Trophoblast cell (in vitro differentiated cells and primary cell): Measurements from ENCODE around the gene PTPRJ.
A peak's percentile ranks its signal among the peaks of the same experiment; 100 is the strongest.

Experiments used
- DNase-seq, 2 donors: peaks; one replicate each; pipeline ENCODE4 v3.0.0-alpha.2; 2016
- H2AFZ ChIP-seq: 2 replicates; pipeline ENCODE4 v1.6.1; 2013; ENCODE audit warnings: low read length, moderate library complexity, mild to moderate bottlenecking; ENCODE audit not compliant: insufficient read depth, poor library complexity
- H2AK5ac ChIP-seq: 2 replicates; pipeline ENCODE4 v1.6.1; 2013; ENCODE audit warnings: mild to moderate bottlenecking, low read length
- H2BK120ac ChIP-seq: 2 replicates; pipeline ENCODE4 v1.6.1; 2013; ENCODE audit warnings: low read length, mild to moderate bottlenecking, moderate library complexity; ENCODE audit not compliant: insufficient read depth, poor library complexity
- H2BK12ac ChIP-seq: 2 replicates; pipeline ENCODE4 v1.6.1; 2013; ENCODE audit warnings: mild to moderate bottlenecking, low read length, moderate library complexity
- H2BK5ac ChIP-seq: 2 replicates; pipeline ENCODE4 v1.6.1; 2013; ENCODE audit warnings: low read length, low read depth, moderate library complexity, mild to moderate bottlenecking; ENCODE audit not compliant: poor library complexity
- H3K14ac ChIP-seq: 2 replicates; pipeline ENCODE4 v1.6.1; 2013; ENCODE audit warnings: mild to moderate bottlenecking, low read length
- H3K18ac ChIP-seq: 2 replicates; pipeline ENCODE4 v1.6.1; 2013; ENCODE audit warnings: mild to moderate bottlenecking, low read length
- H3K23ac ChIP-seq: 2 replicates; pipeline ENCODE4 v1.6.1; 2013; ENCODE audit warnings: low read length
- H3K27ac ChIP-seq: 2 replicates; pipeline ENCODE4 v1.5.1; 2013; ENCODE audit warnings: low read depth, mild to moderate bottlenecking, inconsistent platforms, low read length, moderate library complexity
- H3K27me3 ChIP-seq: 2 replicates; pipeline ENCODE4 v1.6.1; 2013; ENCODE audit warnings: inconsistent platforms, mild to moderate bottlenecking, low read length, moderate library complexity; ENCODE audit not compliant: insufficient read depth
- H3K36me3 ChIP-seq, 2 experiments: 1 replicate in 1 of 2; 2 replicates in 1 of 2; pipeline ENCODE4 v1.6.1; 2013; ENCODE audit warnings: low read length in 2 of 2, mild to moderate bottlenecking in 2 of 2, moderate library complexity in 1 of 2; ENCODE audit not compliant: insufficient read depth in 2 of 2, control insufficient read depth in 1 of 2
- H3K4ac ChIP-seq: 2 replicates; pipeline ENCODE4 v1.6.1; 2013; ENCODE audit warnings: low read depth, mild to moderate bottlenecking, low read length, moderate library complexity
- H3K4me1 ChIP-seq, 2 experiments: 1 replicate in 1 of 2; 2 replicates in 1 of 2; pipeline ENCODE4 v1.6.1; 2013; ENCODE audit warnings: low read length in 2 of 2, mild to moderate bottlenecking in 2 of 2, moderate library complexity in 1 of 2; ENCODE audit not compliant: insufficient read depth in 2 of 2, control insufficient read depth in 1 of 2
- H3K4me2 ChIP-seq: 2 replicates; pipeline ENCODE4 v1.6.1; 2013; ENCODE audit warnings: inconsistent platforms, mild to moderate bottlenecking, low read length, moderate library complexity
- H3K4me3 ChIP-seq: 2 replicates; pipeline ENCODE4 v1.5.1; 2013; ENCODE audit warnings: mild to moderate bottlenecking, low read depth, low read length, inconsistent platforms
- H3K79me1 ChIP-seq: one replicate; pipeline ENCODE4 v1.6.1; 2013; ENCODE audit warnings: low read length
- H3K79me2 ChIP-seq: 2 replicates; pipeline ENCODE4 v1.6.1; 2013; ENCODE audit warnings: low read length, mild to moderate bottlenecking; ENCODE audit not compliant: control insufficient read depth, insufficient read depth, poor library complexity
- H3K9ac ChIP-seq: 2 replicates; pipeline ENCODE4 v1.6.1; 2013; ENCODE audit warnings: mild to moderate bottlenecking, low read length
- H3K9me3 ChIP-seq: 2 replicates; pipeline ENCODE4 v1.6.1; 2013; ENCODE audit warnings: low read depth, mild to moderate bottlenecking, control low read depth, inconsistent platforms, low read length; ENCODE audit not compliant: insufficient read depth
- H4K12ac ChIP-seq: 2 replicates; pipeline ENCODE4 v1.6.1; 2013; ENCODE audit warnings: low read depth, mild to moderate bottlenecking, low read length, moderate library complexity
- H4K8ac ChIP-seq: 2 replicates; pipeline ENCODE4 v1.6.1; 2013; ENCODE audit warnings: low read depth, mild to moderate bottlenecking, low read length, moderate library complexity
- H4K91ac ChIP-seq: one replicate; pipeline ENCODE4 v1.6.1; 2013; ENCODE audit warnings: low read depth, mild to moderate bottlenecking, low read length, moderate library complexity
- WGBS: extraction: QIAGEN DNeasy Blood & Tissue Kit; methylation state at CpG from one replicate; pipeline ENCODE4 v1.1.7; 2013; ENCODE audit warnings: missing lambda C conversion rate; ENCODE audit not compliant: insufficient read length, insufficient coverage; ENCODE audit errors: extremely low coverage; 5-methylcytosine and 5-hydroxymethylcytosine counted together

PTPRJ gene

GRCh38 chr11:47973173-47973572 lies 7.2 kb upstream of the PTPRJ start:
- H4K12ac ChIP-seq: no peak overlapping the region
- no peak overlapping the region for H2BK120ac ChIP-seq
- no peak overlapping the region for H3K4me2 ChIP-seq
- no peak overlapping the region for H3K9ac ChIP-seq
- no CpG with 5 or more reads among the region's 4 CpGs for WGBS
- no peak overlapping the region for H2BK5ac ChIP-seq
- no peak overlapping the region for H2BK12ac ChIP-seq
- H3K36me3 ChIP-seq: no peaks in the 10 kb centered on the region
- no peaks in the 10 kb centered on the region for H3K9me3 ChIP-seq
- no peak overlapping the region for H3K27ac ChIP-seq
- H3K79me2 ChIP-seq: no peaks in the 10 kb centered on the region
- H3K4me1 ChIP-seq: peaks cover 0 to 5% of the 10 kb centered on the region in 2 experiments
- H3K23ac ChIP-seq: no peak overlapping the region
- no peak overlapping the region for H2AFZ ChIP-seq
- DNase-seq: no peak
- H3K4me3 ChIP-seq: no peak overlapping the region
- no peak overlapping the region for H3K14ac ChIP-seq
- no peak overlapping the region for H2AK5ac ChIP-seq
- no peak overlapping the region for H3K18ac ChIP-seq
- H3K79me1 ChIP-seq: no peaks in the 10 kb centered on the region
- H4K8ac ChIP-seq: no peak overlapping the region
- no peak overlapping the region for H4K91ac ChIP-seq
- no peaks in the 10 kb centered on the region for H3K27me3 ChIP-seq
- no peak overlapping the region for H3K4ac ChIP-seq

DNA sequence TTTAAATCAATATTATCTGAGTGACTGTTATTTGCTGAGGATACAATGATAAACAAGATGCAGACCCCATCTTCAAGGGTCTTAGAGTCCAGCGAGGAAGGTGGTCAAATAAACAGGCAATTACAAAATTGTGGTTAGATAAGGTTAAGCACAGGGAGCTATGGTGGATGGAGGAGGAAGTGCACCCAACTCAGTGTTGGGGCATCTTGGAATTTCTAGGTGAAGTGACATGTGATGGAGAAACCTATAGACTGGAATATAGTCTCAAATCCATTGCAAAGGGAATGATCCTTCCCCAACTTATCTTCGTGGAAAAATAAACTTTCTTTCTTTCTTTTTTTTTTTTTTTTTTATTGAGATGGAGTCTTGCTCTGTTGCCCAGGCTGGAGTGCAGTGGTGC lies 3.4 kb upstream of the PTPRJ start:
- H2AK5ac ChIP-seq: no peak overlapping the region
- no peak overlapping the region for H3K14ac ChIP-seq
- no peaks in the 10 kb centered on the region for H3K27me3 ChIP-seq
- no peak overlapping the region for H3K23ac ChIP-seq
- peaks cover 4% of the 10 kb centered on the region for H3K79me2 ChIP-seq
- no peak overlapping the region for H3K4me3 ChIP-seq
- H2BK5ac ChIP-seq: no peak overlapping the region
- H4K8ac ChIP-seq: no peak overlapping the region
- H3K4ac ChIP-seq: no peak overlapping the region
- no peak overlapping the region for H3K27ac ChIP-seq
- no peaks in the 10 kb centered on the region for H3K36me3 ChIP-seq
- no peak overlapping the region for H2BK12ac ChIP-seq
- DNase-seq: no peak
- no peak overlapping the region for H4K91ac ChIP-seq
- no peaks in the 10 kb centered on the region for H3K9me3 ChIP-seq
- no peak overlapping the region for H3K4me2 ChIP-seq
- WGBS: no CpG with 5 or more reads among the region's 2 CpGs
- H3K18ac ChIP-seq: no peak overlapping the region
- no peak overlapping the region for H2BK120ac ChIP-seq
- H3K9ac ChIP-seq: no peak overlapping the region
- H3K79me1 ChIP-seq: peaks cover 11% of the 10 kb centered on the region
- no peak overlapping the region for H4K12ac ChIP-seq
- peaks cover 7 to 16% of the 10 kb centered on the region in 2 experiments for H3K4me1 ChIP-seq
- H2AFZ ChIP-seq: no peak overlapping the region

DNA sequence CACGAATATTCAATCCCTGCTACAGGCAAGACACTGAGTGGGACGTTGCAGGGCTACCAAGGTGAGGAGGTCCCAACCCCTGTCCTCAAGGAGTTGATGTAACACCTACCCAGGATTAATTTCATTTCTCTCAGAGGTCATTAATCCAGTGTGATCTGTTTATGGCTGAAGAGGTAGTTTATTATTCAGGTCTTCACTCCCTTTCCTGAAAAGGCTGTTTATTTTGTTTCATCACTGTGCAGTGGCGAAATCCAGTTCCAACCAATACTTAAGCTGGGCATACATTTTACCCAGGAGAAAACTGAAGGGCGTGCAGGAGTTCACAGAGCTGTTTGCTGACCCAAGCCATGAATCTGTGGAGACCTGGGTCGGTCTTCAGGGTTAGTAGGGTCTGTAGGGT lies 2.7 kb upstream of the PTPRJ start:
- Histone ChIP-seq H3K4me3 (no peak overlapping the region), H3K79me1 (peaks cover 11% of the 10 kb centered on the region), H3K14ac (no peak overlapping the region), H3K27me3 (no peaks in the 10 kb centered on the region), H3K23ac (no peak overlapping the region), H2BK12ac (no peak overlapping the region), H3K9ac (no peak overlapping the region), H2BK5ac (no peak overlapping the region), H2AFZ (no peak overlapping the region), H3K4me2 (no peak overlapping the region), H4K91ac (no peak overlapping the region), H3K79me2 (peaks cover 4% of the 10 kb centered on the region), H2BK120ac (no peak overlapping the region), H3K18ac (no peak overlapping the region), H3K4me1 (peaks cover 10 to 19% of the 10 kb centered on the region in 2 experiments), H3K27ac (no peak overlapping the region), H3K4ac (no peak overlapping the region), H3K9me3 (no peaks in the 10 kb centered on the region), H2AK5ac (no peak overlapping the region), H4K8ac (no peak overlapping the region), H3K36me3 (no peaks in the 10 kb centered on the region), H4K12ac (no peak overlapping the region)
- WGBS: no CpG with 5 or more reads among the region's 5 CpGs
- no peak for DNase-seq

DNA sequence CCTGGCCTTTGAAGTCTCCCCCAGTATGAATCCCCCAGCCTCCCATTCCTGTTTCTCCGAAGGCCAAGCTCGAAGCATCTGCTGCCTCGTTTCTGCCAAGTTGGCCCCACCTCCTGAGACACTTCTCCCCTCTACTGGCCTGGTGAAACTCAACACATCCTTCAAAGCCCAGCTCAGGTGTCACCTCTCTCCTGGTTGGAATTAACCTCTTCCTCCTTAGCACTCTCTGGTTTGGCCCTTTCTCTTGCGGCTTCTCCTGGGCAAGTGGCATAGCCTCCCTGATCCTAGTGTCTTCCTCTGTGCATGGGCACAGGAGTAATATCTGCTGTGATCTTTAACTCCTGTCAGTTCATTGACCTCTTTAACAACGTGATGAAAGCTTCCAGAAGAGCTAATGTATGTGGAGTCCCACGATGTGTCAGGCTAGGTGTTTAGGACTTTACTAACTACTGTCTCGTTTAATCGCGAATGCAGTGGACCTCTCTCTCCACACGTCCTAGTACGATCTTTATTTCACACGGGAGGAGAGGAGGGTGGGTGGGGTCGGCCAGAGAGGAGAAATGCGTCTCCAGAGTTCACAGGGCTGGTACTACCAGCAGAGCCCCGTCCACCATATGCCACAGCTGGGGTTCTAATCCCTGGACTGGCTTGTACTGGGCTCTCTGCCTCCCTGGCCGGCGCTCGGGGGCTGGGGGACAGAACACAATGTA lies 826 bp upstream of the PTPRJ start:
- Histone ChIP-seq H3K18ac (peak overlapping the region; percentile 64), H3K4me2 (peak overlapping the region; percentile 52), H3K4me3 (peak overlapping the region; percentile 83), H3K4me1 (peaks cover 10 to 14% of the 10 kb centered on the region in 2 experiments), H3K79me1 (peaks cover 11% of the 10 kb centered on the region), H3K27me3 (no peaks in the 10 kb centered on the region), H3K4ac (peak overlapping the region; percentile 57), H2AK5ac (peak overlapping the region; percentile 71), H3K9ac (peak overlapping the region; percentile 11), H3K36me3 (no peaks in the 10 kb centered on the region), H4K91ac (peak overlapping the region; percentile 62), H2BK5ac (peak overlapping the region; percentile 32), H2AFZ (no peak overlapping the region), H3K23ac (no peak overlapping the region), H4K8ac (peak overlapping the region; percentile 67), H2BK12ac (peak overlapping the region; percentile 30), H3K14ac (peak overlapping the region; percentile 59), H4K12ac (peak overlapping the region; percentile 55), H2BK120ac (peak overlapping the region; percentile 89), H3K79me2 (peaks cover 4% of the 10 kb centered on the region), H3K27ac (peak overlapping the region; percentile 61), H3K9me3 (no peaks in the 10 kb centered on the region)
- no peak for DNase-seq
- no CpG with 5 or more reads among the region's 18 CpGs for WGBS
